ENCODE data around the gene MRLN. TPM values are rescaled to one million over a fixed set of nuclear protein-coding genes. Genes with fewer than 3 reads are reported as not detected.
"Not testable (repeated sequence)": the region's sequence is repeated elsewhere in the genome, so short reads cannot be mapped to it uniquely, and the experiment has no call there.

Gene MRLN
- total RNA-seq, 1 donor from 2014 or later, result not detected

GRCh38 chr10:59748834-59749233, 4.4 kb downstream of the MRLN start:
- no peak for TF ChIP-seq CTCF (IDR thresholded peaks at IDR 0.05; ENCODE audit: unreplicated experiment)
- Mint-ChIP-seq H3K27ac (ENCODE audit: unreplicated experiment) (no peak overlapping the region), H3K9me3 (ENCODE audit: unreplicated experiment) (no peaks in the 10 kb centered on the region), H3K36me3 (ENCODE audit: low read depth, unreplicated experiment) (no peaks in the 10 kb centered on the region), H3K4me1 (ENCODE audit: unreplicated experiment) (no peaks in the 10 kb centered on the region), H3K27me3 (ENCODE audit: unreplicated experiment) (peaks cover 3% of the 10 kb centered on the region), H3K4me3 (ENCODE audit: unreplicated experiment) (no peak overlapping the region)
- DNase-seq (ENCODE audit: low spot score), result no peak

- TF ChIP-seq CTCF (IDR thresholded peaks at IDR 0.05; ENCODE audit: unreplicated experiment), result no peak
- H3K27ac Mint-ChIP-seq (ENCODE audit: unreplicated experiment), result no peak overlapping the region
- H3K4me1 Mint-ChIP-seq (ENCODE audit: unreplicated experiment), result no peaks in the 10 kb centered on the region
- no peak for DNase-seq (ENCODE audit: low spot score)
- H3K27me3 Mint-ChIP-seq (ENCODE audit: unreplicated experiment), result peaks cover 1% of the 10 kb centered on the region
- no peak overlapping the region for H3K4me3 Mint-ChIP-seq (ENCODE audit: unreplicated experiment)
- peaks cover 6% of the 10 kb centered on the region for H3K36me3 Mint-ChIP-seq (ENCODE audit: low read depth, unreplicated experiment)
- no peaks in the 10 kb centered on the region for H3K9me3 Mint-ChIP-seq (ENCODE audit: unreplicated experiment)
Observed at GRCh38 chr10:59745163-59745650, 8.0 kb downstream of the MRLN start.

GRCh38 chr10:59744762-59745161, 8.5 kb downstream of the MRLN start:
- H3K27ac Mint-ChIP-seq (ENCODE audit: unreplicated experiment); H3K4me1 Mint-ChIP-seq (ENCODE audit: unreplicated experiment): not testable (repeated sequence)

GRCh38 chr10:59744156-59744555, 9.1 kb downstream of the MRLN start:
- DNase-seq (ENCODE audit: low spot score); H3K36me3 Mint-ChIP-seq (ENCODE audit: low read depth, unreplicated experiment): not testable (repeated sequence)

More at GRCh38 chr10:59744762-59745161, 8.5 kb downstream of the MRLN start:
- not testable (repeated sequence) for H3K9me3 Mint-ChIP-seq (ENCODE audit: unreplicated experiment); H3K4me3 Mint-ChIP-seq (ENCODE audit: unreplicated experiment); H3K36me3 Mint-ChIP-seq (ENCODE audit: low read depth, unreplicated experiment); DNase-seq (ENCODE audit: low spot score); H3K27me3 Mint-ChIP-seq (ENCODE audit: unreplicated experiment)

GRCh38 chr10:59741583-59741982, 11.7 kb downstream of the MRLN start:
- TF ChIP-seq CTCF (IDR thresholded peaks at IDR 0.05; ENCODE audit: unreplicated experiment), result no peak
- Mint-ChIP-seq H3K36me3 (ENCODE audit: low read depth, unreplicated experiment) (peaks cover 6% of the 10 kb centered on the region), H3K4me3 (ENCODE audit: unreplicated experiment) (no peak overlapping the region), H3K27me3 (ENCODE audit: unreplicated experiment) (peaks cover 1% of the 10 kb centered on the region), H3K9me3 (ENCODE audit: unreplicated experiment) (no peaks in the 10 kb centered on the region), H3K27ac (ENCODE audit: unreplicated experiment) (no peak overlapping the region), H3K4me1 (ENCODE audit: unreplicated experiment) (no peaks in the 10 kb centered on the region)
- no peak for DNase-seq (ENCODE audit: low spot score)

More at GRCh38 chr10:59744156-59744555, 9.1 kb downstream of the MRLN start:
- not testable (repeated sequence) for H3K27ac Mint-ChIP-seq (ENCODE audit: unreplicated experiment); H3K27me3 Mint-ChIP-seq (ENCODE audit: unreplicated experiment); H3K4me3 Mint-ChIP-seq (ENCODE audit: unreplicated experiment); H3K4me1 Mint-ChIP-seq (ENCODE audit: unreplicated experiment); H3K9me3 Mint-ChIP-seq (ENCODE audit: unreplicated experiment)

- H3K27ac Mint-ChIP-seq (ENCODE audit: unreplicated experiment), result no peak overlapping the region
- no peaks in the 10 kb centered on the region for H3K4me1 Mint-ChIP-seq (ENCODE audit: unreplicated experiment)
- H3K4me3 Mint-ChIP-seq (ENCODE audit: unreplicated experiment), result no peak overlapping the region
- TF ChIP-seq CTCF (IDR thresholded peaks at IDR 0.05; ENCODE audit: unreplicated experiment), result no peak
- H3K27me3 Mint-ChIP-seq (ENCODE audit: unreplicated experiment), result peaks cover 1% of the 10 kb centered on the region
- DNase-seq (ENCODE audit: low spot score), result no peak
- peaks cover 6% of the 10 kb centered on the region for H3K36me3 Mint-ChIP-seq (ENCODE audit: low read depth, unreplicated experiment)
- no peaks in the 10 kb centered on the region for H3K9me3 Mint-ChIP-seq (ENCODE audit: unreplicated experiment)
Observed at GRCh38 chr10:59741048-59741447, 12.2 kb downstream of the MRLN start.
